ENCODE measurements around the gene TRAPPC3L. TPM values are rescaled to one million over a fixed set of nuclear protein-coding genes. Genes with fewer than 3 reads are reported as not detected.

Gene TRAPPC3L
- total RNA-seq, 1 donor from 2014 or later: not detected

GRCh38 chr6:116450769-116451740, 94.4 kb downstream of the TRAPPC3L start:
- Histone ChIP-seq H3K9me3 (replicated peaks) (no peaks in the 10 kb centered on the region), H3K4me1 (no peaks in the 10 kb centered on the region), H3K27me3 (ENCODE audit: low read depth) (no peaks in the 10 kb centered on the region), H3K4me3 (no peak overlapping the region), H3K27ac (replicated peaks) (no peak overlapping the region), H3K36me3 (no peaks in the 10 kb centered on the region)
- no peak for TF ChIP-seq CTCF (IDR thresholded peaks at IDR 0.05; ENCODE audit: borderline replicate concordance)
- intact Hi-C loops (cut with micrococcal nuclease): no loop called here
- DNase-seq: no peak

GRCh38 chr6:116450185-116450710, 95.2 kb downstream of the TRAPPC3L start:
- H3K9me3 ChIP-seq (replicated peaks): no peaks in the 10 kb centered on the region
- no peak overlapping the region for H3K27ac ChIP-seq (replicated peaks)
- no peaks in the 10 kb centered on the region for H3K36me3 ChIP-seq
- intact Hi-C loops (cut with micrococcal nuclease): no loop called here
- no peaks in the 10 kb centered on the region for H3K27me3 ChIP-seq (ENCODE audit: low read depth)
- TF ChIP-seq CTCF (IDR thresholded peaks at IDR 0.05; ENCODE audit: borderline replicate concordance): no peak
- H3K4me1 ChIP-seq: no peaks in the 10 kb centered on the region
- H3K4me3 ChIP-seq: no peak overlapping the region
- DNase-seq: no peak

GRCh38 chr6:116449565-116449964, 95.9 kb downstream of the TRAPPC3L start:
- DNase-seq: no peak
- no peak for TF ChIP-seq CTCF (IDR thresholded peaks at IDR 0.05; ENCODE audit: borderline replicate concordance)

GRCh38 chr6:116447496-116448011, 97.9 kb downstream of the TRAPPC3L start:
- no peak overlapping the region for H3K27ac ChIP-seq (replicated peaks)
- H3K36me3 ChIP-seq: no peaks in the 10 kb centered on the region
- intact Hi-C loops (cut with micrococcal nuclease): no loop called here
- no peak for TF ChIP-seq CTCF (IDR thresholded peaks at IDR 0.05; ENCODE audit: borderline replicate concordance)
- H3K4me1 ChIP-seq: no peaks in the 10 kb centered on the region
- H3K9me3 ChIP-seq (replicated peaks): no peaks in the 10 kb centered on the region
- H3K27me3 ChIP-seq (ENCODE audit: low read depth): no peaks in the 10 kb centered on the region
- DNase-seq: no peak
- no peak overlapping the region for H3K4me3 ChIP-seq

More at GRCh38 chr6:116449565-116449964, 95.9 kb downstream of the TRAPPC3L start:
- H3K4me1 ChIP-seq: no peaks in the 10 kb centered on the region
- H3K27me3 ChIP-seq (ENCODE audit: low read depth): no peaks in the 10 kb centered on the region
- H3K4me3 ChIP-seq: no peak overlapping the region
- no peak overlapping the region for H3K27ac ChIP-seq (replicated peaks)
- no peaks in the 10 kb centered on the region for H3K36me3 ChIP-seq
- intact Hi-C loops (cut with micrococcal nuclease): no loop called here
- H3K9me3 ChIP-seq (replicated peaks): no peaks in the 10 kb centered on the region

GRCh38 chr6:116447052-116447451, 98.4 kb downstream of the TRAPPC3L start:
- no peak for TF ChIP-seq CTCF (IDR thresholded peaks at IDR 0.05; ENCODE audit: borderline replicate concordance)
- H3K9me3 ChIP-seq (replicated peaks): no peaks in the 10 kb centered on the region
- H3K36me3 ChIP-seq: no peaks in the 10 kb centered on the region
- H3K4me1 ChIP-seq: no peaks in the 10 kb centered on the region
- H3K27ac ChIP-seq (replicated peaks): no peak overlapping the region
- no peaks in the 10 kb centered on the region for H3K27me3 ChIP-seq (ENCODE audit: low read depth)
- intact Hi-C loops (cut with micrococcal nuclease): no loop called here
- H3K4me3 ChIP-seq: no peak overlapping the region
- no peak for DNase-seq
